ENCODE measurements around the gene ZNF709.

DNA sequence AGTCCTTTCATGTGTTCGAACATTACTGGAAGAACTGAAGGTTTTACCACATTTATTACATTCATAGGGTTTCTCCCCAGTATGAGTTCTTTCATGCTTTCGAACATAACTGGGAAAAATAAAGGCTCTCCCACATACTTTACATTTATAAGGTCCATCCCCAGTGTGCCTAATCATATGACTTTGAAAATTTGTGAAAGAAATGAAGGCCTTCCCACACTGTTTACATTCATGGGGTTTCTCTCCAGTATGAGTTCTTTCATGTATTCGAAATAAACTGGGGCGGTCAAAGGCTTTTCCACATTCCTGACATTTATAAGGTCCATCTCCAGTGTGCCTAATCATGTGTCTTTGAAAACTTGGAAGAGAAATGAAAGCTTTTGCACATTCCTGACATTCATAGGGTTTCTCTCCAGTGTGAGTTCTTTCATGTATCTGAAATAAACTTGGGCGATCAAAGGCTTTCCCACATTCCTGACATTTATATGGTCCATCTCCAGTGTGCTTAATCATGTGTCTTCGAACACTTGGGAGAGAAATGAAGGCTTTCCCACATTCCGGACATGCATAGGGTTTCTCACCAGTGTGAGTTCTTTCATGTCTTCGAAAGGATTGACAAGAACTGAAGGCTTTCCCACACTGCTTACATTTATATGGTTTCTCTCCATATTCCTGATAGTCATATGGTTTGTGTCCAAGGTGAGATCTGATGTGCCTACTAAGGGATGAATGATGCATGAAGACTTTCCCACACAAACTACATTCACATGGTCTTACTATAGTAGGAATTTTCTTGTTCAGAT, 42.6 kb upstream of the ZNF709 start:
- TF ChIP-seq, protein P1, sequence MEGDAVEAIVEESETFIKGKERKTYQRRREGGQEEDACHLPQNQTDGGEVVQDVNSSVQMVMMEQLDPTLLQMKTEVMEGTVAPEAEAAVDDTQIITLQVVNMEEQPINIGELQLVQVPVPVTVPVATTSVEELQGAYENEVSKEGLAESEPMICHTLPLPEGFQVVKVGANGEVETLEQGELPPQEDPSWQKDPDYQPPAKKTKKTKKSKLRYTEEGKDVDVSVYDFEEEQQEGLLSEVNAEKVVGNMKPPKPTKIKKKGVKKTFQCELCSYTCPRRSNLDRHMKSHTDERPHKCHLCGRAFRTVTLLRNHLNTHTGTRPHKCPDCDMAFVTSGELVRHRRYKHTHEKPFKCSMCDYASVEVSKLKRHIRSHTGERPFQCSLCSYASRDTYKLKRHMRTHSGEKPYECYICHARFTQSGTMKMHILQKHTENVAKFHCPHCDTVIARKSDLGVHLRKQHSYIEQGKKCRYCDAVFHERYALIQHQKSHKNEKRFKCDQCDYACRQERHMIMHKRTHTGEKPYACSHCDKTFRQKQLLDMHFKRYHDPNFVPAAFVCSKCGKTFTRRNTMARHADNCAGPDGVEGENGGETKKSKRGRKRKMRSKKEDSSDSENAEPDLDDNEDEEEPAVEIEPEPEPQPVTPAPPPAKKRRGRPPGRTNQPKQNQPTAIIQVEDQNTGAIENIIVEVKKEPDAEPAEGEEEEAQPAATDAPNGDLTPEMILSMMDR (IDR thresholded peaks at IDR 0.05) = no peak
- TF ChIP-seq POLR2A (IDR thresholded peaks at IDR 0.05) = no peak
